Measurements from ENCODE around the gene ZNRD2. TPM values are rescaled to one million over a fixed set of nuclear protein-coding genes. Genes with fewer than 3 reads are reported as not detected.

ZNRD2 gene
- total RNA-seq, 2 experiments from 2014 or later: 41.4 to 42.5 TPM

- peaks cover 2% of the 10 kb centered on the region for H3K36me3 Mint-ChIP-seq (ENCODE audit: low read depth)
Observed at GRCh38 chr11:65588199-65589054, 18.1 kb downstream of the ZNRD2 start.

GRCh38 chr11:65589444-65590239, 19.4 kb downstream of the ZNRD2 start:
- H3K4me1 Mint-ChIP-seq (ENCODE audit: low read depth): peaks cover 29% of the 10 kb centered on the region
- H3K36me3 Mint-ChIP-seq (ENCODE audit: low read depth): no peaks in the 10 kb centered on the region
- no peak overlapping the region for H3K27ac Mint-ChIP-seq
- peak; percentile 37 for DNase-seq
- H3K4me3 Mint-ChIP-seq: no peak overlapping the region
- CTCF ChIA-PET: interaction anchor here (0.7 to 5.7 kb wide), 8 partner anchors 8 to 49 kb away, joined by 3 to 46 read pairs (median 7); partner anchors contain the start of genes EHBP1L1 and FAM89B
- no peaks in the 10 kb centered on the region for H3K9me3 Mint-ChIP-seq
- no peaks in the 10 kb centered on the region for H3K27me3 Mint-ChIP-seq (ENCODE audit: low read depth)
- intact Hi-C loops (cut with micrococcal nuclease): loop anchor here (1.0 kb wide), 1 partner anchor 223 kb away; no protein-coding TSS in a partner anchor

More at GRCh38 chr11:65588199-65589054, 18.1 kb downstream of the ZNRD2 start:
- Mint-ChIP-seq H3K27ac (peak overlapping the region; percentile 90), H3K27me3 (ENCODE audit: low read depth) (no peaks in the 10 kb centered on the region), H3K4me3 (no peak overlapping the region), H3K4me1 (ENCODE audit: low read depth) (peaks cover 29% of the 10 kb centered on the region), H3K9me3 (no peaks in the 10 kb centered on the region)
- CTCF ChIA-PET: interaction anchor here (0.6 to 5.7 kb wide), 15 partner anchors 10 to 313 kb away, joined by 3 to 46 read pairs (median 5); partner anchors contain the start of genes EHBP1L1 and FAM89B
- peak; percentile 86 for DNase-seq
- intact Hi-C loops (cut with micrococcal nuclease): loop anchor here (1.0 kb wide), 3 partner anchors 14 to 222 kb away; no protein-coding TSS in a partner anchor

GRCh38 chr11:65590240-65590738, 20.0 kb downstream of the ZNRD2 start:
- H3K4me3 Mint-ChIP-seq: no peak overlapping the region
- H3K27ac Mint-ChIP-seq: peak overlapping the region; percentile 51
- CTCF ChIA-PET: interaction anchor here (0.7 to 5.7 kb wide), 6 partner anchors 8 to 50 kb away, joined by 3 to 46 read pairs (median 4); partner anchors contain the start of genes EHBP1L1 and FAM89B
- no peaks in the 10 kb centered on the region for H3K9me3 Mint-ChIP-seq
- H3K27me3 Mint-ChIP-seq (ENCODE audit: low read depth): no peaks in the 10 kb centered on the region
- peaks cover 34% of the 10 kb centered on the region for H3K4me1 Mint-ChIP-seq (ENCODE audit: low read depth)
- H3K36me3 Mint-ChIP-seq (ENCODE audit: low read depth): no peaks in the 10 kb centered on the region
- DNase-seq: no peak
- intact Hi-C loops (cut with micrococcal nuclease): no loop called here

- intact Hi-C loops (cut with micrococcal nuclease): no loop called here
- Mint-ChIP-seq H3K27ac (no peak overlapping the region), H3K27me3 (ENCODE audit: low read depth) (no peaks in the 10 kb centered on the region), H3K4me3 (no peak overlapping the region), H3K9me3 (no peaks in the 10 kb centered on the region), H3K36me3 (ENCODE audit: low read depth) (no peaks in the 10 kb centered on the region), H3K4me1 (ENCODE audit: low read depth) (peaks cover 31% of the 10 kb centered on the region)
- DNase-seq: no peak
- CTCF ChIA-PET: interaction anchor here (0.7 to 2.4 kb wide), 7 partner anchors 16 to 152 kb away, joined by 3 to 28 read pairs (median 5); partner anchors contain the start of gene EHBP1L1
Observed at GRCh38 chr11:65591939-65592857, 21.9 kb downstream of the ZNRD2 start.

- DNase-seq: no peak
- H3K9me3 Mint-ChIP-seq: no peaks in the 10 kb centered on the region
- H3K4me3 Mint-ChIP-seq: no peak overlapping the region
- intact Hi-C loops (cut with micrococcal nuclease): loop anchor here (1.0 kb wide), 1 partner anchor 52 kb away; no protein-coding TSS in a partner anchor
- peaks cover 24% of the 10 kb centered on the region for H3K4me1 Mint-ChIP-seq (ENCODE audit: low read depth)
- H3K36me3 Mint-ChIP-seq (ENCODE audit: low read depth): no peaks in the 10 kb centered on the region
- H3K27me3 Mint-ChIP-seq (ENCODE audit: low read depth): no peaks in the 10 kb centered on the region
- CTCF ChIA-PET: interaction anchor here (0.7 to 2.4 kb wide), 13 partner anchors 10 to 153 kb away, joined by 3 to 28 read pairs (median 6); partner anchors contain the start of gene EHBP1L1
- no peak overlapping the region for H3K27ac Mint-ChIP-seq
Observed at GRCh38 chr11:65592858-65593517, 22.7 kb downstream of the ZNRD2 start.

GRCh38 chr11:65593518-65594414, 23.5 kb downstream of the ZNRD2 start:
- intact Hi-C loops (cut with micrococcal nuclease): loop anchor here (1.0 kb wide), 1 partner anchor 52 kb away; no protein-coding TSS in a partner anchor
- H3K27ac Mint-ChIP-seq: no peak overlapping the region
- DNase-seq: peak; percentile 55

GRCh38 chr11:65595131-65595530, 24.9 kb downstream of the ZNRD2 start:
- H3K9me3 Mint-ChIP-seq: no peaks in the 10 kb centered on the region
- H3K36me3 Mint-ChIP-seq (ENCODE audit: low read depth): peaks cover 2% of the 10 kb centered on the region
- no peak for DNase-seq
- H3K4me3 Mint-ChIP-seq: no peak overlapping the region
- peaks cover 10% of the 10 kb centered on the region for H3K4me1 Mint-ChIP-seq (ENCODE audit: low read depth)
- intact Hi-C loops (cut with micrococcal nuclease): no loop called here
- H3K27me3 Mint-ChIP-seq (ENCODE audit: low read depth): no peaks in the 10 kb centered on the region
- CTCF ChIA-PET: interaction anchor here (1.3 to 1.4 kb wide), 2 partner anchors 20 to 54 kb away, joined by 3 to 8 read pairs; no protein-coding TSS in a partner anchor
- no peak overlapping the region for H3K27ac Mint-ChIP-seq

More at GRCh38 chr11:65593518-65594414, 23.5 kb downstream of the ZNRD2 start:
- no peaks in the 10 kb centered on the region for H3K27me3 Mint-ChIP-seq (ENCODE audit: low read depth)
- H3K36me3 Mint-ChIP-seq (ENCODE audit: low read depth): no peaks in the 10 kb centered on the region
- H3K4me3 Mint-ChIP-seq: no peak overlapping the region
- CTCF ChIA-PET: interaction anchor here (0.6 to 2.4 kb wide), 18 partner anchors 9 to 206 kb away, joined by 3 to 28 read pairs (median 5); partner anchors contain the start of gene EHBP1L1
- peaks cover 16% of the 10 kb centered on the region for H3K4me1 Mint-ChIP-seq (ENCODE audit: low read depth)
- no peaks in the 10 kb centered on the region for H3K9me3 Mint-ChIP-seq

GRCh38 chr11:65595543-65596281, 25.4 kb downstream of the ZNRD2 start, which contains the start of gene KCNK7:
Gene KCNK7 (minus strand): TSS chr11:65595800. CDS start chr11:65595772, 28 bp downstream.
- intact Hi-C loops (cut with micrococcal nuclease): no loop called here
- Mint-ChIP-seq H3K27me3 (ENCODE audit: low read depth) (no peaks in the 10 kb centered on the region), H3K4me3 (no peak within 1 kb of the TSS), H3K36me3 (ENCODE audit: low read depth) (peaks cover 2% of the 10 kb centered on the region), H3K9me3 (no peaks in the 10 kb centered on the region), H3K27ac (no peak within 1 kb of the TSS), H3K4me1 (ENCODE audit: low read depth) (peaks cover 10% of the 10 kb centered on the region)
- DNase-seq: no peak
- CTCF ChIA-PET: interaction anchor here (1.3 to 1.4 kb wide), 2 partner anchors 21 to 55 kb away, joined by 3 to 8 read pairs; no protein-coding TSS in a partner anchor

GRCh38 chr11:65596520-65596919, 26.2 kb downstream of the ZNRD2 start:
- Mint-ChIP-seq H3K9me3 (no peaks in the 10 kb centered on the region), H3K27ac (no peak overlapping the region), H3K4me1 (ENCODE audit: low read depth) (peaks cover 10% of the 10 kb centered on the region), H3K36me3 (ENCODE audit: low read depth) (peaks cover 2% of the 10 kb centered on the region), H3K4me3 (no peak overlapping the region), H3K27me3 (ENCODE audit: low read depth) (no peaks in the 10 kb centered on the region)
- CTCF ChIA-PET: interaction anchor here (1.3 kb wide), 1 partner anchor 56 kb away, joined by 8 read pairs; no protein-coding TSS in a partner anchor
- intact Hi-C loops (cut with micrococcal nuclease): no loop called here
- DNase-seq: no peak
